Measurements from ENCODE around the gene FKRP.
A peak's percentile ranks its signal among the peaks of the same experiment; 100 is the strongest.

FKRP gene

DNA sequence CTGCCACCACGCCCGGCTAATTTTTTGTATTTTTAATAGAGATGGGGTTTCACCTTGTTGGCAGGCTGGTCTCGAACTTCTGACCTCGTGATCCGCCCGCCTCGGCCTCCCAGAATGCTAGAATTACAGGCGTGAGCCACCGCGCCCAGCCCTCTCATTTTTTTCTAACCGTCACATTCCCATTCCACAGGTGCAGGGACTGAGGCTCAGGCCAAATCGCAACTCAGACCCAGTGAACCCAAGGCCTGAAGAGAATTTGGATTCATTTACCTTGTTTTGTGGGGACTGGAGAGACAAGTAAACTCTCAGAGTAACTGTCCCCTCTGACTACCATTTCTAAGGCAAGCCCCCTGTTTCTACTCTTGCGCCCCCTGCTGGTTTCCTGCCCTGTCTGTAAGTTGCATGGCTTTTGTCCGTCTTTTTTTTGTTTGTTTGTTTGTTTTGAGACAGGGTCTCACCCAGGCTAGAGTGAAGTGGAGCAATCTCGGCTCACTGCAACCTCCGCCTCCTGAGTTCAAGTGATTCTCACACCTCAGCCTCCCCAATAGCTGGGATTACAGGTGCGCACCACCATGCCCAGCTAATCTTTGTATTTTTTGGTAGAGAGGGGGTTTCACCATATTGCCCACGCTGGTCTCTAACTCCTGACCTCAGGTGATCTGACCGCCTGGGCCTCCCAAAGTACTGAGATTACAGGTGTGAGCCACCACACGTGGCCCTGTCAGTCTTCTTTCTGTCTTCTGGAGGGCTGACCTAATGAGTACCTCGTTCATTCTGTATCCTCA, 2.7 kb downstream of the FKRP start:
- peaks cover 34% of the 10 kb centered on the region for H3K79me2 ChIP-seq (ENCODE audit: low read length)
- peaks cover 17% of the 10 kb centered on the region for H3K4me1 ChIP-seq (ENCODE audit: low read length)
- no peaks in the 10 kb centered on the region for H3K9me3 ChIP-seq (replicated peaks; ENCODE audit: insufficient read depth, low read length)
- no peak overlapping the region for H2AFZ ChIP-seq (ENCODE audit: low read length)
- no peak for TF ChIP-seq EZH2phosphoT487 (IDR thresholded peaks at IDR 0.05; ENCODE audit: low read length)
- TF ChIP-seq, protein P1, sequence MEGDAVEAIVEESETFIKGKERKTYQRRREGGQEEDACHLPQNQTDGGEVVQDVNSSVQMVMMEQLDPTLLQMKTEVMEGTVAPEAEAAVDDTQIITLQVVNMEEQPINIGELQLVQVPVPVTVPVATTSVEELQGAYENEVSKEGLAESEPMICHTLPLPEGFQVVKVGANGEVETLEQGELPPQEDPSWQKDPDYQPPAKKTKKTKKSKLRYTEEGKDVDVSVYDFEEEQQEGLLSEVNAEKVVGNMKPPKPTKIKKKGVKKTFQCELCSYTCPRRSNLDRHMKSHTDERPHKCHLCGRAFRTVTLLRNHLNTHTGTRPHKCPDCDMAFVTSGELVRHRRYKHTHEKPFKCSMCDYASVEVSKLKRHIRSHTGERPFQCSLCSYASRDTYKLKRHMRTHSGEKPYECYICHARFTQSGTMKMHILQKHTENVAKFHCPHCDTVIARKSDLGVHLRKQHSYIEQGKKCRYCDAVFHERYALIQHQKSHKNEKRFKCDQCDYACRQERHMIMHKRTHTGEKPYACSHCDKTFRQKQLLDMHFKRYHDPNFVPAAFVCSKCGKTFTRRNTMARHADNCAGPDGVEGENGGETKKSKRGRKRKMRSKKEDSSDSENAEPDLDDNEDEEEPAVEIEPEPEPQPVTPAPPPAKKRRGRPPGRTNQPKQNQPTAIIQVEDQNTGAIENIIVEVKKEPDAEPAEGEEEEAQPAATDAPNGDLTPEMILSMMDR (IDR thresholded peaks at IDR 0.05; ENCODE audit: low read length), result peak; percentile 75
- no peak for TF ChIP-seq EZH2 (optimal IDR thresholded peaks at IDR 0.05; ENCODE audit: low read depth, low read length)
- peak; percentile 49 for DNase-seq
- H3K36me3 ChIP-seq (replicated peaks; ENCODE audit: insufficient read depth, low read length), result no peaks in the 10 kb centered on the region
- no peak overlapping the region for H3K4me3 ChIP-seq (ENCODE audit: low read length)
- no peak overlapping the region for H3K9ac ChIP-seq (ENCODE audit: low read length)
- no peaks in the 10 kb centered on the region for H3K27me3 ChIP-seq (replicated peaks; ENCODE audit: insufficient read depth, low read length)
- H3K4me2 ChIP-seq (ENCODE audit: low read depth, low read length), result no peak overlapping the region
- H3K27ac ChIP-seq (ENCODE audit: low read length), result no peak overlapping the region
- no peaks in the 10 kb centered on the region for H3F3A ChIP-seq (ENCODE audit: insufficient read depth, low read length)
- H3K9me2 ChIP-seq (replicated peaks; ENCODE audit: insufficient read depth, low read length), result no peaks in the 10 kb centered on the region
- H4K20me1 ChIP-seq (ENCODE audit: insufficient read depth, low read length), result peaks cover 5% of the 10 kb centered on the region; the same call in 1 of the 2 replicates

DNA sequence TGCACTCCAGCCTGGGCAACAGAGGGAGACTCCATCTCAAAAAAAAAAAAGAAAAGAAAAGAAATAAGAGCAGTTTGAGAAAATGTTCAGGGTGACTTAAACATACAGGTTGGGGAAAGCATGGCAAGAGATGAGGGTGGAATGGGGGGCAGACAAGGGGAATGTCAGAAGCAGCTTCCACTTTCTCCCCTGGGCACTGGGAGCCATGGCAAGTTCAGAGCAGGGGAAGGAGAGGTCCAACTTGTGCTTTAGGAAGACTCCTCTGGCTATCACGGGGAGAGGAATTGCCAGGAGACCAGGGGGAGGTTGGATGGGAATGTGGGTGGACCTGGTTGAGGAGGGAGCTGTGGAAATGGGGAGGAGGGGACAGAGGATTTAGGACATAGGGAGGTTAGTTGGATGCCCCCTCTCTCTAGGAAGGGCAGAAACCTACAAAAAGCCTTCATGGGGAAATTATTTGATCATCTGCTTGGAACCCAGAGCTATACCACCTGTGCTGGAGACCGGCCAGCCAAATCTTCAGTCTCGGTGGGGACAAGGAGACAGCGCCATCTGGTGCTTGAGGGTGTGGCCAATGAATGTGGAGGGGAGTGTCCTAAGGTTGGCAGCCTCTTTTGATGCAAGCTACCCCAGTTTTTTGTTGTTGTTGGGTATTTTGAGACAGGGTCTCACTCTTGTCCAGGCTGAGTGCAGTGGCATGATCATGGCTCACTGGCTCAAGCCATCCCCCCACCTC, 7.7 kb downstream of the FKRP start:
- peak; percentile 79 for DNase-seq
- Histone ChIP-seq H3K4me1 (ENCODE audit: low read length) (0 out of 2 replicates have a peak, but pooled peaks cover 4% of the 10 kb centered on the region), H3K27ac (ENCODE audit: low read length) (no peak overlapping the region), H3K4me3 (ENCODE audit: low read length) (no peak overlapping the region), H3F3A (ENCODE audit: insufficient read depth, low read length) (no peaks in the 10 kb centered on the region), H3K4me2 (ENCODE audit: low read depth, low read length) (no peak overlapping the region), H4K20me1 (ENCODE audit: insufficient read depth, low read length) (no peaks in the 10 kb centered on the region), H3K79me2 (ENCODE audit: low read length) (no peaks in the 10 kb centered on the region), H2AFZ (ENCODE audit: low read length) (no peak overlapping the region), H3K27me3 (replicated peaks; ENCODE audit: insufficient read depth, low read length) (no peaks in the 10 kb centered on the region), H3K36me3 (replicated peaks; ENCODE audit: insufficient read depth, low read length) (no peaks in the 10 kb centered on the region), H3K9me2 (replicated peaks; ENCODE audit: insufficient read depth, low read length) (no peaks in the 10 kb centered on the region), H3K9ac (ENCODE audit: low read length) (no peak overlapping the region), H3K9me3 (replicated peaks; ENCODE audit: insufficient read depth, low read length) (no peaks in the 10 kb centered on the region)
- TF ChIP-seq, protein P1 (IDR thresholded peaks at IDR 0.05; ENCODE audit: low read length), result peak; percentile 72
- TF ChIP-seq EZH2phosphoT487 (IDR thresholded peaks at IDR 0.05; ENCODE audit: low read length), result no peak

DNA sequence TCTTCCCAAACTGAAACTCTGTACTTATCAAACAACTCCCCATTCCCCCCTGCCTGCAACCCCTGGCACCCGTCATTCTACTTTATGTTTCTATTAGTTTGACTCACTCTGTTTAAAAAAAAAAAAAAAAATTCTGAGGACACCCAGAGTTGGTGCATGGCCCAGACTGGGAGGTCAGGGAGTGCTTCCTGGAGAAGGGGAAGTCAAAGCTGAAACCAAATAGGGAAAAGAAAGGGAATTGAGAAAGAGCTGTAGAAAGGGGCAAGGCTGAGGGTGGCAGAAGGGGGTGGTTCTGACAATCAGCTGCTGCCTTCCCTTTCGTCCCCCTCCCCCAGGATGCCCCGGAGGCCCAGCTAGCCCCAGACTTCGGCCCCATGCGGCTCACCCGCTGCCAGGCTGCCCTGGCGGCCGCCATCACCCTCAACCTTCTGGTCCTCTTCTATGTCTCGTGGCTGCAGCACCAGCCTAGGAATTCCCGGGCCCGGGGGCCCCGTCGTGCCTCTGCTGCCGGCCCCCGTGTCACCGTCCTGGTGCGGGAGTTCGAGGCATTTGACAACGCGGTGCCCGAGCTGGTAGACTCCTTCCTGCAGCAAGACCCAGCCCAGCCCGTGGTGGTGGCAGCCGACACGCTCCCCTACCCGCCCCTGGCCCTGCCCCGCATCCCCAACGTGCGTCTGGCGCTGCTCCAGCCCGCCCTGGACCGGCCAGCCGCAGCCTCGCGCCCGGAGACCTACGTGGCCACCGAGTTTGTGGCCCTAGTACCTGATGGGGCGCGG, 9.4 kb downstream of the FKRP start:
- Histone ChIP-seq H3K4me2 (ENCODE audit: low read depth, low read length) (no peak overlapping the region), H4K20me1 (ENCODE audit: insufficient read depth, low read length) (no peaks in the 10 kb centered on the region), H3K79me2 (ENCODE audit: low read length) (no peaks in the 10 kb centered on the region), H3K4me1 (ENCODE audit: low read length) (0 out of 2 replicates have a peak, but pooled peaks cover 4% of the 10 kb centered on the region), H3K9me2 (replicated peaks; ENCODE audit: insufficient read depth, low read length) (no peaks in the 10 kb centered on the region), H3K4me3 (ENCODE audit: low read length) (no peak overlapping the region), H3K36me3 (replicated peaks; ENCODE audit: insufficient read depth, low read length) (no peaks in the 10 kb centered on the region), H3K9ac (ENCODE audit: low read length) (no peak overlapping the region), H3K27ac (ENCODE audit: low read length) (no peak overlapping the region), H3K27me3 (replicated peaks; ENCODE audit: insufficient read depth, low read length) (no peaks in the 10 kb centered on the region), H3F3A (ENCODE audit: insufficient read depth, low read length) (no peaks in the 10 kb centered on the region), H3K9me3 (replicated peaks; ENCODE audit: insufficient read depth, low read length) (no peaks in the 10 kb centered on the region), H2AFZ (ENCODE audit: low read length) (no peak overlapping the region)
- DNase-seq, result no peak
- TF ChIP-seq, protein P1 (IDR thresholded peaks at IDR 0.05; ENCODE audit: low read length), result no peak
- no peak for TF ChIP-seq EZH2 (optimal IDR thresholded peaks at IDR 0.05; ENCODE audit: low read depth, low read length)
- no peak for TF ChIP-seq EZH2phosphoT487 (IDR thresholded peaks at IDR 0.05; ENCODE audit: low read length)

Data from MM.1S (cell line).